HG03097 (cell line): Measurements from ENCODE around the gene HSPE1.
"Not testable (repeated sequence)": the region's sequence is repeated elsewhere in the genome, so short reads cannot be mapped to it uniquely, and the experiment has no call there.

Experiments
- ATAC-seq: cut with Tn5 transposase; IDR thresholded peaks from one replicate; pipeline ENCODE4 v1.9.1; 2021; ENCODE audit not compliant: unreplicated experiment, low FRiP score

Gene HSPE1

GRCh38 chr2:197499594-197500502 lies at the start of gene HSPE1, which contains the start of gene HSPD1:
Gene HSPE1, plus strand, starts transcription at chr2:197500379. Its CDS starts 58 bp downstream, at chr2:197500437.
Gene HSPD1, minus strand, starts transcription at chr2:197499840. Its CDS starts 992 bp downstream, at chr2:197498848.
- peak; percentile 85 for ATAC-seq

- ATAC-seq = no peak
Observed at GRCh38 chr2:197450465-197450864, 49.7 kb upstream of the HSPE1 start.

- not testable (repeated sequence) for ATAC-seq
Observed at GRCh38 chr2:197450935-197451358, 49.2 kb upstream of the HSPE1 start.

GRCh38 chr2:197452754-197453122 lies 47.4 kb upstream of the HSPE1 start:
- ATAC-seq = no peak

GRCh38 chr2:197453123-197453913 lies 46.9 kb upstream of the HSPE1 start, which contains the start of gene COQ10B:
Gene COQ10B, plus strand, starts transcription at chr2:197453552. Its CDS starts 9 bp downstream, at chr2:197453561.
- peak; percentile 96 for ATAC-seq

- ATAC-seq = peak; percentile 26
Observed at GRCh38 chr2:197453914-197454398, 46.2 kb upstream of the HSPE1 start.

- no peak for ATAC-seq
Observed at GRCh38 chr2:197454923-197455322, 45.3 kb upstream of the HSPE1 start.

GRCh38 chr2:197455428-197455827 lies 44.8 kb upstream of the HSPE1 start:
- ATAC-seq = no peak

GRCh38 chr2:197460649-197461048 lies 39.5 kb upstream of the HSPE1 start:
- ATAC-seq = no peak

GRCh38 chr2:197461057-197461456 lies 39.1 kb upstream of the HSPE1 start:
- no peak for ATAC-seq

- no peak for ATAC-seq
Observed at GRCh38 chr2:197464175-197464574, 36.0 kb upstream of the HSPE1 start.

GRCh38 chr2:197472166-197472565 lies 28.0 kb upstream of the HSPE1 start:
- no peak for ATAC-seq

- no peak for ATAC-seq
Observed at GRCh38 chr2:197477797-197478196, 22.4 kb upstream of the HSPE1 start.

GRCh38 chr2:197480165-197481036 lies 19.8 kb upstream of the HSPE1 start:
- no peak for ATAC-seq

- not testable (repeated sequence) for ATAC-seq
Observed at GRCh38 chr2:197484248-197484647, 15.9 kb upstream of the HSPE1 start.

- ATAC-seq = no peak
Observed at GRCh38 chr2:197486175-197486574, 14.0 kb upstream of the HSPE1 start.

GRCh38 chr2:197487385-197487784 lies 12.8 kb upstream of the HSPE1 start:
- no peak for ATAC-seq

GRCh38 chr2:197495433-197496134 lies 4.6 kb upstream of the HSPE1 start:
- no peak for ATAC-seq

GRCh38 chr2:197496695-197497094 lies 3.5 kb upstream of the HSPE1 start:
- ATAC-seq = no peak

- no peak for ATAC-seq
Observed at GRCh38 chr2:197497326-197497725, 2.9 kb upstream of the HSPE1 start.
